GM18526 (cell line): ENCODE data around the gene WDR91.

Source experiments
- POLR2A ChIP-seq: IDR thresholded peaks from 3 replicates; pipeline ENCODE4 v1.6.1; 2011; ENCODE audit not compliant: insufficient read length; ENCODE audit errors: extremely low read depth

Gene WDR91

GRCh38 chr7:135147341-135147898 is 63.9 kb downstream of the WDR91 start:
- no peak for TF ChIP-seq POLR2A

DNA sequence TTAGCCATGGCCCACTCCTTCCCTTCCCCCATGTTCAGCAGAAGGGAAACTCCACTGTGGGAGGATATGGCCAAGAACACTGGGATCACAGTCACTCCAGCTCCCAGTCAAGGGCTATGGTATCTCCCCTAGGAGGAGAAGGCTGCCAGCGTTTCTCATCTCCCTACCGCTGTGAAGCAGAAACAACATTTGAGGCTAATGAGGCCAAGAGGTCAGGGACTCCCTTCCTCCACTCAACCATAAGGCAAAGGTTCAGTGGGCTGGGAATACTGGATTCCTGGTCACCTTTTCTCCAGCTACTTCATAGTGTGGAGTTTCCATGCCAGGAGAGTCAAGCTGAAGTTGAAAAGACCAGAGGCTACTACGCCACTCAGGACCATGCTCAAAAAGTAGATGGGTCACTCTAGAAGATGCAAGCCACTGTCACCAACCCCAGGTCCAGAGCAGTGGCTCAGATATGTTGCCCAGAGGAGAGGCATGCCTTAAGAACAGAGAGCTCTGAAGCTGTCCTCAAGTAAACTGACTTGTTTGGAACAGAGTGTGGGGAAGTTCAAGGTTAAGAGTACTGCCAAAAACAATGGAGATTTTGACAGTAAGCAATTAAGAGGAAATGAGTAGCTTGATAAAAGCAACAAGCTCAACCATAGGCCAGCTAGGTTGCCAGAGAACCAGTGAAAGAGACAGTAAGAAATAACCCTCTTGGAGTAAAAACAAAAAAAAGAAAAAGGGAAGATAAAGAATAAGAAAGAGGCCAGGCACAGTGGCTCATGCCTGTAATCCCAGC is 67.2 kb downstream of the WDR91 start:
- TF ChIP-seq POLR2A: no peak
